PC-9 (cell line): Measurements from ENCODE around the gene NAGLU.

Experiments
- CTCF ChIP-seq: fragments of 200-600 bp; sonication (generic); conservative IDR thresholded peaks from 2 replicates; pipeline ENCODE4 v1.6.1; 2017; ENCODE audit warnings: mixed run types, antibody characterized with exemption, mild to moderate bottlenecking, moderate library complexity
- EZH2 ChIP-seq: fragments of 200-600 bp; sonication (generic); IDR thresholded peaks from 2 replicates; pipeline ENCODE4 v1.8.0; 2017; ENCODE audit warnings: antibody characterized with exemption, low read depth

DNA sequence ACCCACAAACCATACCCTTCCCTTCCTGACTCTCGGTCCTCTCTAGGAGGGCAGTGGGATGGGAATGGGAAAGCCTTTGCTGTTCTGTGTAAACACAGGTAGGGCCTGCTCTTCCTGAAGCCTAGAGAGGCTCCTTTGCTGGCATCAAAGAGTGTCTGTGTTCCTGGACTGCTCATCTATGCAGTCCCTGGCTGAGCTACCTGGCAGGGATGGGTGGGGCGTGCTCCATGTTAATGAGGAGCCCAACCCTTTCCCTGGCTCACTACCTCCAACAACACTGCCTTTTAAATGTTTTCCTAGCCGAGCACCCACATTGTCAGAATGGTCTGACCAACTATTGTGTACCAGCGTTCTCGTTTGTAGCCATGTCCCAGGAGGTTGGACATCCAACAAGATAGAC is 26.6 kb upstream of the NAGLU start:
- TF ChIP-seq CTCF (no peak), EZH2 (no peak)
